ENCODE measurements around the gene DNAJC8. TPM values are rescaled to one million over a fixed set of nuclear protein-coding genes. Genes with fewer than 3 reads are reported as not detected.

Gene DNAJC8
- total and polyA plus RNA-seq, 2 of the 8 experiments (the other 6 are each of a cell fraction or from before 2014, with no cell fraction given): 116 to 134 TPM

DNA sequence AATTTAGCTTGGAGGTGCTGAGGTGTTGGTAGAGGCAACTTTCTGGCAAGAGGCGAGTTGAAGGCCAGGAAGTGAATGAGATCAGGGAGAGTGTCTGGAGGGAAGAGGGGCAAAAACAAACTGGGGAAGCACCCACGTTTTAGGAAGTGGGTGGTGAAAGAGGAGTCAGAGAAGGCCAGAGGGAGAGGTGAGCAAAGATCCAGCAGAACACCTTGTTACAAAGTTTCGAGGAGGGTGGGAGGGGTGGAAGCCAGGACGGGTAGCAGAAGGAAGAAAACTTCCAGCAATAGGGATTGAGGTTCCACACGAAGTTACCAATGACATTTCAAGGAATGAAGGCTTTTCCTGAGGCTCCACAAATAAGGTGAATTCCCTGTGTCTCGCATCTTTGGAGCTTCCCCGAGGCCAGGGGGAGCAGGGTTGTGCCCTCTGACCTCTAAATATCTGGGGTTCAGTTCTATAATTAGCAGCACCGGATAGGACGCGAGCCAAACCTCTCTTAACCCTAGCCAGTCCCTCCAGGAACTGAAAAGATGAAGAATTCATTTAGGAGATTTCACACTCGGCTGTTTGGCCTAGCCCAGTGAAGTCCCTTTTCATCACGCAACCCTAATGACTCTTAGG is 25.9 kb upstream of the DNAJC8 start (continued):
- TF ChIP-seq, protein P1, sequence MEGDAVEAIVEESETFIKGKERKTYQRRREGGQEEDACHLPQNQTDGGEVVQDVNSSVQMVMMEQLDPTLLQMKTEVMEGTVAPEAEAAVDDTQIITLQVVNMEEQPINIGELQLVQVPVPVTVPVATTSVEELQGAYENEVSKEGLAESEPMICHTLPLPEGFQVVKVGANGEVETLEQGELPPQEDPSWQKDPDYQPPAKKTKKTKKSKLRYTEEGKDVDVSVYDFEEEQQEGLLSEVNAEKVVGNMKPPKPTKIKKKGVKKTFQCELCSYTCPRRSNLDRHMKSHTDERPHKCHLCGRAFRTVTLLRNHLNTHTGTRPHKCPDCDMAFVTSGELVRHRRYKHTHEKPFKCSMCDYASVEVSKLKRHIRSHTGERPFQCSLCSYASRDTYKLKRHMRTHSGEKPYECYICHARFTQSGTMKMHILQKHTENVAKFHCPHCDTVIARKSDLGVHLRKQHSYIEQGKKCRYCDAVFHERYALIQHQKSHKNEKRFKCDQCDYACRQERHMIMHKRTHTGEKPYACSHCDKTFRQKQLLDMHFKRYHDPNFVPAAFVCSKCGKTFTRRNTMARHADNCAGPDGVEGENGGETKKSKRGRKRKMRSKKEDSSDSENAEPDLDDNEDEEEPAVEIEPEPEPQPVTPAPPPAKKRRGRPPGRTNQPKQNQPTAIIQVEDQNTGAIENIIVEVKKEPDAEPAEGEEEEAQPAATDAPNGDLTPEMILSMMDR (IDR thresholded peaks at IDR 0.05; ENCODE audit: control extremely low read depth in 1 of 3, insufficient read depth in 1 of 3, low read depth in 1 of 3, low read length in 3 of 3): no peak
- TF ChIP-seq, protein P2, sequence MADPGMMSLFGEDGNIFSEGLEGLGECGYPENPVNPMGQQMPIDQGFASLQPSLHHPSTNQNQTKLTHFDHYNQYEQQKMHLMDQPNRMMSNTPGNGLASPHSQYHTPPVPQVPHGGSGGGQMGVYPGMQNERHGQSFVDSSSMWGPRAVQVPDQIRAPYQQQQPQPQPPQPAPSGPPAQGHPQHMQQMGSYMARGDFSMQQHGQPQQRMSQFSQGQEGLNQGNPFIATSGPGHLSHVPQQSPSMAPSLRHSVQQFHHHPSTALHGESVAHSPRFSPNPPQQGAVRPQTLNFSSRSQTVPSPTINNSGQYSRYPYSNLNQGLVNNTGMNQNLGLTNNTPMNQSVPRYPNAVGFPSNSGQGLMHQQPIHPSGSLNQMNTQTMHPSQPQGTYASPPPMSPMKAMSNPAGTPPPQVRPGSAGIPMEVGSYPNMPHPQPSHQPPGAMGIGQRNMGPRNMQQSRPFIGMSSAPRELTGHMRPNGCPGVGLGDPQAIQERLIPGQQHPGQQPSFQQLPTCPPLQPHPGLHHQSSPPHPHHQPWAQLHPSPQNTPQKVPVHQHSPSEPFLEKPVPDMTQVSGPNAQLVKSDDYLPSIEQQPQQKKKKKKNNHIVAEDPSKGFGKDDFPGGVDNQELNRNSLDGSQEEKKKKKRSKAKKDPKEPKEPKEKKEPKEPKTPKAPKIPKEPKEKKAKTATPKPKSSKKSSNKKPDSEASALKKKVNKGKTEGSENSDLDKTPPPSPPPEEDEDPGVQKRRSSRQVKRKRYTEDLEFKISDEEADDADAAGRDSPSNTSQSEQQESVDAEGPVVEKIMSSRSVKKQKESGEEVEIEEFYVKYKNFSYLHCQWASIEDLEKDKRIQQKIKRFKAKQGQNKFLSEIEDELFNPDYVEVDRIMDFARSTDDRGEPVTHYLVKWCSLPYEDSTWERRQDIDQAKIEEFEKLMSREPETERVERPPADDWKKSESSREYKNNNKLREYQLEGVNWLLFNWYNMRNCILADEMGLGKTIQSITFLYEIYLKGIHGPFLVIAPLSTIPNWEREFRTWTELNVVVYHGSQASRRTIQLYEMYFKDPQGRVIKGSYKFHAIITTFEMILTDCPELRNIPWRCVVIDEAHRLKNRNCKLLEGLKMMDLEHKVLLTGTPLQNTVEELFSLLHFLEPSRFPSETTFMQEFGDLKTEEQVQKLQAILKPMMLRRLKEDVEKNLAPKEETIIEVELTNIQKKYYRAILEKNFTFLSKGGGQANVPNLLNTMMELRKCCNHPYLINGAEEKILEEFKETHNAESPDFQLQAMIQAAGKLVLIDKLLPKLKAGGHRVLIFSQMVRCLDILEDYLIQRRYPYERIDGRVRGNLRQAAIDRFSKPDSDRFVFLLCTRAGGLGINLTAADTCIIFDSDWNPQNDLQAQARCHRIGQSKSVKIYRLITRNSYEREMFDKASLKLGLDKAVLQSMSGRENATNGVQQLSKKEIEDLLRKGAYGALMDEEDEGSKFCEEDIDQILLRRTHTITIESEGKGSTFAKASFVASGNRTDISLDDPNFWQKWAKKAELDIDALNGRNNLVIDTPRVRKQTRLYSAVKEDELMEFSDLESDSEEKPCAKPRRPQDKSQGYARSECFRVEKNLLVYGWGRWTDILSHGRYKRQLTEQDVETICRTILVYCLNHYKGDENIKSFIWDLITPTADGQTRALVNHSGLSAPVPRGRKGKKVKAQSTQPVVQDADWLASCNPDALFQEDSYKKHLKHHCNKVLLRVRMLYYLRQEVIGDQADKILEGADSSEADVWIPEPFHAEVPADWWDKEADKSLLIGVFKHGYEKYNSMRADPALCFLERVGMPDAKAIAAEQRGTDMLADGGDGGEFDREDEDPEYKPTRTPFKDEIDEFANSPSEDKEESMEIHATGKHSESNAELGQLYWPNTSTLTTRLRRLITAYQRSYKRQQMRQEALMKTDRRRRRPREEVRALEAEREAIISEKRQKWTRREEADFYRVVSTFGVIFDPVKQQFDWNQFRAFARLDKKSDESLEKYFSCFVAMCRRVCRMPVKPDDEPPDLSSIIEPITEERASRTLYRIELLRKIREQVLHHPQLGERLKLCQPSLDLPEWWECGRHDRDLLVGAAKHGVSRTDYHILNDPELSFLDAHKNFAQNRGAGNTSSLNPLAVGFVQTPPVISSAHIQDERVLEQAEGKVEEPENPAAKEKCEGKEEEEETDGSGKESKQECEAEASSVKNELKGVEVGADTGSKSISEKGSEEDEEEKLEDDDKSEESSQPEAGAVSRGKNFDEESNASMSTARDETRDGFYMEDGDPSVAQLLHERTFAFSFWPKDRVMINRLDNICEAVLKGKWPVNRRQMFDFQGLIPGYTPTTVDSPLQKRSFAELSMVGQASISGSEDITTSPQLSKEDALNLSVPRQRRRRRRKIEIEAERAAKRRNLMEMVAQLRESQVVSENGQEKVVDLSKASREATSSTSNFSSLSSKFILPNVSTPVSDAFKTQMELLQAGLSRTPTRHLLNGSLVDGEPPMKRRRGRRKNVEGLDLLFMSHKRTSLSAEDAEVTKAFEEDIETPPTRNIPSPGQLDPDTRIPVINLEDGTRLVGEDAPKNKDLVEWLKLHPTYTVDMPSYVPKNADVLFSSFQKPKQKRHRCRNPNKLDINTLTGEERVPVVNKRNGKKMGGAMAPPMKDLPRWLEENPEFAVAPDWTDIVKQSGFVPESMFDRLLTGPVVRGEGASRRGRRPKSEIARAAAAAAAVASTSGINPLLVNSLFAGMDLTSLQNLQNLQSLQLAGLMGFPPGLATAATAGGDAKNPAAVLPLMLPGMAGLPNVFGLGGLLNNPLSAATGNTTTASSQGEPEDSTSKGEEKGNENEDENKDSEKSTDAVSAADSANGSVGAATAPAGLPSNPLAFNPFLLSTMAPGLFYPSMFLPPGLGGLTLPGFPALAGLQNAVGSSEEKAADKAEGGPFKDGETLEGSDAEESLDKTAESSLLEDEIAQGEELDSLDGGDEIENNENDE (IDR thresholded peaks at IDR 0.05; ENCODE audit: insufficient replicate concordance, low read length): no peak
- no peak for TF ChIP-seq YY1 (IDR thresholded peaks at IDR 0.05; ENCODE audit: low read depth, low read length)
- no peak for TF ChIP-seq MAFK (IDR thresholded peaks at IDR 0.05; ENCODE audit: low read depth, low read length)
- no peak for TF ChIP-seq ZNF274 (IDR thresholded peaks at IDR 0.05; ENCODE audit: borderline replicate concordance, extremely low read depth, low read length)
- no peak for TF ChIP-seq TCF12 (IDR thresholded peaks at IDR 0.05; ENCODE audit: low read depth, low read length)
